Kidney tubule cell (primary cell): ENCODE data around the gene SYNPO.

Source experiments
- DNase-seq: peaks from one replicate; pipeline ENCODE4 v3.0.0-alpha.2; 2018; ENCODE audit warnings: low spot score

SYNPO gene

GRCh38 chr5:150641824-150642566 is 1.5 kb downstream of the SYNPO start:
- no peak for DNase-seq

- peak; percentile 97 for DNase-seq
These were observed 2.1 kb downstream of the SYNPO start for GRCh38 chr5:150642567-150642927.

GRCh38 chr5:150642991-150643710 is 2.7 kb downstream of the SYNPO start:
- no peak for DNase-seq

DNA sequence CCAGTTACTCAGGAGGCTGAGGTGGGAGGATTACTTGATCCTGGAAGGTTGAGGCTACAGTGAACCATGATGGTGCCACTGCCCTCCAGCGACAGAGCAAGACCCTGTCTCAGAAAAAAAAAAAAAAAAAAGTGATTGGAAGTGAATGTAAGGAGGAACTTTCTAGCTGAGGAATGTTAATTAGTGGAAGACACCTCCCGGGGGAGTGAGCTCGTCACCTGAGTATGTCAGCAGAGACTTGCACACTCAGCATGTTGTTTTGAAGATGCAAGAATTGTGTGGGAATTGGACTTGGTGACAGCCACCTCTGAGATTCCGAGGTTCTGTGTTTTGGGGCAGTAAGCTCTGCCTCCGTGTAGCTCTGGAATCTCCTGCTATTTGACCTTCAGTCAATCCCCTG is 3.6 kb downstream of the SYNPO start:
- peak; percentile 54 for DNase-seq

DNA sequence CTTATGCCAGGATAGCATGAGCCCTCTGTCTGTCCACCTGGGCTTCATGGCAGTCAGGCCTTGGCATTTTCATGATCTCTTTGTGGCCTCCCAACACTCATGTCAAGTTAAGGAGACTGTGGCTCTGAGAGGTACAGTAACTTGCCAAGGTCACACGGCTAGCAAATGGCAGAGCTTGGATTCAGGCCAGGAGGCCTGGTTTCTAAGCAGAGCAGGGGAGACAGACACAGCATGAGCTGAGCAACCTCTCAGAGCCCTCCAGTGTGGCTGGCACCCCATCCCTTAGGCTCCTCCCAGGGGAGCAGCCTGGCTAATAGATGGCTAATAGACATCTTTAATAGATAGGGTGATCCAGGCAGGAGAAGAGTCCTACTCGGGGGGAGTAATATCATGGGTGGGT is 4.1 kb downstream of the SYNPO start:
- peak; percentile 37 for DNase-seq

DNA sequence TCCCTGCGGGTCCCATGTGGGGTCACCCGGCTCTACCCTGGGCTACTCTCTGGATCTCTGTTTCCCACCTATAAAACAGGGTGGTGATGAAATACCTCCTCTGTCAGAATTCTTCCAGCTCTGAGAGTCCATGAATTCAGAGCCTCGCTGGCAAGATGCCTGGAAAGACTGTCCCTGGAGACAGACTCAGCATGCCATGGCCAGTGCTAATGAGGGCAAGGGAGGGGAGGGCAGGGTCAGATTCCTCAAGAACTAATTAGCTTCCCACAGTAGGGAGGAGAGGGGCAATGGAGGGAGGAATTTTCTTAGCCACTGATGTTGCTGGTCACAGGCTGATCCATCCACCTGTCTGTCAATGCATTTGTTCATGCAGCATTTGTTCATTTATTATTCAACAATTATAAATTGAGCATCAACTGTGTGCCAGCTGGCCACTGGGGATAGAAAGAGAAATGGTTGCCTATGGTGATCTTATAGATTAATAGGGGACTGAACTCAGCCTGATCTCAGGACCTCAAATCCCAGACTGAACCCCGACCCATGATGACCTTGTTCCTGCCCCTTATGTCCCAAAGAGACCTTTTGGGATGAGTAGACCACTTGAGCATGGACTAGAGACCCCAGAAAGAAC is 4.7 kb downstream of the SYNPO start:
- peak; percentile 78 for DNase-seq

GRCh38 chr5:150647275-150648251 is 7.1 kb downstream of the SYNPO start:
- DNase-seq = no peak

DNA sequence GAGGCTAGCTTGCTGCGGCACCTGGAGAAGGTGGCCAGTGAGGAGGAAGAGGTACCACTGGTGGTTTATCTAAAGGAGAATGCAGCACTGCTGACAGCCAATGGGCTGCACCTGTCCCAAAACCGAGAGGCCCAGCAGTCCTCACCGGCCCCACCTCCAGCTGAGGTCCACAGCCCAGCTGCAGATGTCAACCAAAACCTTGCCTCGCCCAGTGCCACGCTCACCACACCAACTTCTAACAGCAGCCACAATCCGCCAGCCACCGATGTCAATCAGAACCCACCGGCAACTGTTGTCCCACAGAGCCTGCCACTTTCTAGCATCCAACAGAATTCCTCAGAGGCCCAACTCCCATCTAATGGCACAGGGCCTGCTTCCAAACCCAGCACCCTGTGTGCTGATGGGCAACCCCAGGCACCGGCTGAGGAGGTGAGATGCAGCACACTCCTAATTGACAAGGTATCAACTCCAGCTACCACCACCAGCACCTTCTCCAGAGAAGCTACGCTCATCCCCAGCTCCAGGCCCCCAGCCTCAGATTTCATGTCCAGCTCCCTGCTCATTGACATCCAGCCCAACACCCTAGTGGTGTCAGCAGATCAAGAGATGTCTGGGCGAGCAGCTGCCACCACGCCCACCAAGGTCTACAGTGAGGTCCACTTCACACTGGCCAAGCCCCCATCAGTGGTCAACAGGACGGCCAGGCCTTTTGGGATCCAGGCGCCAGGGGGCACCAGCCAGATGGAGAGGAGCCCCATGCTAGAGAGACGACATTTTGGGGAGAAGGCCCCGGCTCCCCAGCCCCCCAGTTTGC is 8.0 kb downstream of the SYNPO start:
- no peak for DNase-seq

DNA sequence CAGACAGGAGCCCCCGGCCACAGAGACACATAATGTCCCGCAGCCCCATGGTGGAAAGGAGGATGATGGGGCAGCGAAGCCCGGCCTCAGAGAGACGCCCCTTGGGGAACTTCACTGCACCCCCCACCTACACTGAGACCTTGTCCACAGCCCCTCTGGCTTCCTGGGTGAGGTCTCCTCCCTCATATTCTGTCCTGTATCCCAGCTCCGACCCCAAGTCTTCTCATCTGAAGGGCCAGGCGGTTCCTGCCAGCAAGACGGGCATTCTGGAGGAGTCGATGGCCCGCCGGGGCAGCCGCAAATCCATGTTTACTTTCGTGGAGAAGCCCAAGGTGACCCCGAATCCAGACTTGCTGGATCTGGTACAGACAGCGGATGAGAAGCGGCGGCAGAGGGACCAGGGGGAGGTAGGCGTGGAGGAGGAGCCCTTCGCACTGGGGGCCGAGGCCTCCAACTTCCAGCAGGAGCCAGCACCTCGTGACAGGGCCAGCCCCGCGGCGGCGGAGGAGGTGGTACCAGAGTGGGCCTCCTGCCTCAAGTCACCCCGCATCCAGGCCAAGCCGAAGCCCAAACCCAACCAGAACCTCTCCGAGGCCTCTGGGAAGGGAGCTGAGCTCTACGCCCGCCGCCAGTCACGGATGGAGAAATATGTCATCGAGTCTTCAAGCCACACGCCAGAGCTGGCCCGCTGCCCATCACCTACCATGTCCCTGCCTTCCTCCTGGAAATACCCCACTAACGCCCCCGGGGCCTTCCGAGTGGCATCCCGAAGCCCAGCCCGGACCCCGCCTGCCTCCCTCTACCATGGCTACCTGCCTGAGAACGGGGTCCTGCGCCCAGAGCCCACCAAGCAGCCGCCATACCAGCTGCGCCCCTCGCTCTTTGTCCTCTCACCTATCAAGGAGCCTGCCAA is 8.9 kb downstream of the SYNPO start:
- DNase-seq = no peak

GRCh38 chr5:150650021-150651006 is 9.9 kb downstream of the SYNPO start:
- no peak for DNase-seq

GRCh38 chr5:150651382-150651781 is 10.9 kb downstream of the SYNPO start:
- no peak for DNase-seq

DNA sequence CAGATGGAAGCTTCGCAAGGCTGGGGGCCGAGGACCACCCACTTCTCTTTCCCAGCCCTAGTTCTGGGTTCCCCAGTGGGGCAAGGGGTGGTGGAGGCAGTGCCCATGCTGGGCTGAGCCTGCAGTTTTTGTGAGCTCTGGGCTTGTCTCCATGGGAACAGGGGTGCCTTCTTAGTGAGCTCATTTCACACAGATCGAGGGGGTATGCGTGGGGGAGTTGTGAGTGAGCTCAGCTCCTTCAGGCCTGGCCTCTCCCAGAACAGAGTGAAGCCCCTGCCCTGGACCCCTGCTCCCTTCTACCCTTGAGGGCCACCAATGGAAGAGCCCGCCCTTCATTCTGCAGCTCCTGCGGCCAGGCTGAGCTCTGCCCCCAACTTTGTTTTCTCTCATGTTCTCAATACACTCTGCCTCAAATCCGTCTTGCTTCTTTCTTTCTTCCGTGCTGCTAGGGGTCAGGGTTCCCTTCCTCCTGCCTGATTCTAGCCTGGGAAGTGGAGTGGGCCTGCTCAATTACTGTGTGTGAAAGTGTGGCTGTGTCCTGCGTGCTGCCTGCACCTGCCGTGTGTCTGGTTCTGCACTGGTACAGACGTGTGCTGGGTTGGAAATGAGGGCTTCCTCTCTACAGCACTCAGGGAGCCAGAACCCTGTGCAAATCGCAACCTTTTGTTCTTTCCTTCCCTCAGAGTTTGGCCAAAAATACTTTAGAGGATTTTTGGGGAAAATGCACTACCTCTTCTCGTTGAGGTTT is 11.6 kb downstream of the SYNPO start:
- no peak for DNase-seq

DNA sequence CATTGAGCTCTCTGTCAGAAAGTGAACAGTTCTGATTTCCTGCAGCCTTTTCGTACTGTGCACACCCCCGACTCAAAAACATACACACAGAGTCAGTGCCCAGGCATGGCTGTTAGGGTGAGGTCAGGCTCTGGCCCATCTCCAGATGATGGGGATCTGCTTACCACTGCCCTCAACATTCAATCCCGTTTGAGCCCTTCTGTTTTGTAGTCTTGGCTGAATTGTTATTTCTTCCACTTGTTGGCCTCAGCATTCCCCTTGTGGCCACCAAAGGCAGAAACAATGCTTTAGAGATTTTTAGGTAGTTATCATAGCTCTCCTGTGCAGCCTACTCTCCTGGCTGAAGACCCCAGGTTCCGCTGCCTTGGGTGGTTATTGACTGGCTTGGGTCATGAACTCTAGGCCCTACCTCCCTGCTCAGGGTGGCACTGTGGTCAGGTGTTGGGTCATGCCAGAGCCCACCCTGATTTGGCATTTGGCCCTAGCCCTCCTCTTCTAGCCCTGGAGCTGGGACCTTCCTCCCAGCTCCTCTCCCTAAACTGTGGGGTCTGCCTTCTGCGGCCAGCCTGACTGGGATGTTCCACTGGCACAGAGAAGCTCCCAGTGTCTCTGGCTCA is 12.8 kb downstream of the SYNPO start:
- no peak for DNase-seq

GRCh38 chr5:150653762-150654556 is 13.5 kb downstream of the SYNPO start:
- no peak for DNase-seq

DNA sequence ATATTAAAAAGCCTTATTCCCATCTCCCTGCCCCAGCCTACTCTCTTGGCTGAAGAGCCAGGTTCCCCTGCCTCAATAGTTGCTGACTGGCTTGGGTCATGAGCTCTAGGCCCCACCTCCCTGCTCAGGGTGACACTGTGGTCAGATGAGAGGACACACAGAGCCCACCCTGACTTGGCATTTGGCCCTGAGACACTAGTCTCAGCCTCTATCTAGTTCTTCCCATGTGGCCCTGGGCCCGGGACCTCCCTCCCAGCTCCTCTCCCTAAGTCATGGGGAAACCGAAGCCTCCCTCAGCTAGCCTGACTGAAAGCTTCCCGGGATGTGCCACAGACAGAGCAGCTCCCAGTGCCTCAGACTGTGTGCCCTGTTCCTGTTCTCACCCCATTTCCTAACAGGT is 14.8 kb downstream of the SYNPO start:
- DNase-seq = no peak

GRCh38 chr5:150656191-150657132 is 16.0 kb downstream of the SYNPO start:
- DNase-seq = peak; percentile 66
